Naive thymus-derived CD4-positive, alpha-beta T cell (primary cell): ENCODE data around the gene CRHR2. TPM values are rescaled to one million over a fixed set of nuclear protein-coding genes. Genes with fewer than 3 reads are reported as not detected.

Experiments
- ATAC-seq: fragments of 150-1000 bp; cut with Tn5 transposase; 2 replicates; pipeline ENCODE4 v1.10.0; 2021; ENCODE audit warnings: mild to moderate bottlenecking, moderate library complexity
- CTCF ChIA-PET: fragments of 350-600 bp; sonication (Branson Sonifier 250); formaldehyde crosslinking; loops from one replicate; lab custom pipeline; 2021; ENCODE audit warnings: antibody characterized with exemption; lab: Charles Lee
- POLR2A ChIA-PET: fragments of 350-600 bp; sonication (Branson Sonifier 250); formaldehyde crosslinking; loops from one replicate; lab custom pipeline; 2021; ENCODE audit warnings: antibody characterized with exemption, inconsistent platforms; lab: Charles Lee
- DNase-seq, 9 donors: peaks; one replicate each; pipeline versions ENCODE4 v3.0.0 to v3.0.0-alpha.2; 2020 to 2022; ENCODE audit warnings: mixed read lengths in 1 of 9
- H3K27ac ChIP-seq: one replicate; pipeline ENCODE4 v1.7.0; 2013; ENCODE audit warnings: mild to moderate bottlenecking, low read depth, low read length, moderate library complexity
- H3K27me3 ChIP-seq, 2 donors: one replicate each; pipeline ENCODE4 v1.7.0; 2013; ENCODE audit warnings: low read length in 2 of 2, mild to moderate bottlenecking in 2 of 2, moderate library complexity in 2 of 2; ENCODE audit not compliant: control insufficient read depth in 2 of 2, insufficient read depth in 2 of 2
- H3K36me3 ChIP-seq, 3 experiments: 1 replicate in 2 of 3; 2 replicates in 1 of 3; pipeline ENCODE4 v1.7.0; 2013; ENCODE audit warnings: low read length in 3 of 3, mild to moderate bottlenecking in 3 of 3, moderate library complexity in 1 of 3; ENCODE audit not compliant: insufficient read depth in 3 of 3, control insufficient read depth in 2 of 3
- H3K4me1 ChIP-seq, 2 donors: one replicate each; pipeline ENCODE4 v1.7.0; 2013; ENCODE audit warnings: low read length in 2 of 2, mild to moderate bottlenecking in 2 of 2, moderate library complexity in 1 of 2; ENCODE audit not compliant: control insufficient read depth in 2 of 2, insufficient read depth in 2 of 2
- H3K4me3 ChIP-seq: 2 replicates; pipeline ENCODE4 v1.7.0; 2013; ENCODE audit warnings: mild to moderate bottlenecking, low read length
- H3K9me3 ChIP-seq, 3 experiments: 1 replicate in 2 of 3; 2 replicates in 1 of 3; pipeline ENCODE4 v1.7.0; 2013; ENCODE audit warnings: low read length in 3 of 3; ENCODE audit not compliant: control insufficient read depth in 2 of 3
- H3K27ac Mint-ChIP-seq, 9 donors: one replicate each; pipeline ENCODE4 v1.8.0; 2020 to 2022; ENCODE audit warnings: mixed read lengths in 9 of 9, mild to moderate bottlenecking in 8 of 9, moderate library complexity in 5 of 9, inconsistent platforms in 2 of 9
- H3K27me3 Mint-ChIP-seq, 5 donors: one replicate each; pipeline ENCODE4 v1.8.0; 2021 to 2022; ENCODE audit warnings: mixed read lengths in 5 of 5, mild to moderate bottlenecking in 1 of 5
- H3K36me3 Mint-ChIP-seq, 5 donors: one replicate each; pipeline ENCODE4 v1.8.0; 2020 to 2022; ENCODE audit warnings: mixed read lengths in 5 of 5, mild to moderate bottlenecking in 3 of 5, inconsistent platforms in 1 of 5
- H3K4me1 Mint-ChIP-seq, 7 donors: one replicate each; pipeline ENCODE4 v1.8.0; 2020 to 2022; ENCODE audit warnings: mixed read lengths in 7 of 7, mild to moderate bottlenecking in 3 of 7, inconsistent platforms in 1 of 7
- H3K4me3 Mint-ChIP-seq, 10 donors: one replicate each; pipeline ENCODE4 v1.8.0; 2020 to 2022; ENCODE audit warnings: mild to moderate bottlenecking in 10 of 10, mixed read lengths in 10 of 10, moderate library complexity in 6 of 10, inconsistent platforms in 2 of 10
- H3K9me3 Mint-ChIP-seq, 11 donors: one replicate each; pipeline ENCODE4 v1.8.0; 2020 to 2022; ENCODE audit warnings: mixed read lengths in 11 of 11, mild to moderate bottlenecking in 4 of 11, inconsistent platforms in 1 of 11, moderate library complexity in 1 of 11
- intact Hi-C, 2 donors: fragments of 100-400 bp; cut with micrococcal nuclease; formaldehyde crosslinking; loops; one replicate each; pipeline ENCODE4 v1.15.1; 2023
- polyA plus RNA-seq, 2 donors: library from polyadenylated mRNA; unstranded; fragments of 300-500 nt; fragmentation: Illumina TruSeq; gene quantifications; one replicate each; pipeline ENCODE4 v1.2.3, GENCODE V29; 2021
- total RNA-seq, 6 experiments: library from RNA in 5 of 6; stranded (reverse) in 5 of 6; gene quantifications; 1 replicate in 5 of 6; 2 replicates in 1 of 6; pipeline ENCODE4 v1.2.3 and lab custom pipeline; 2021 to 2026

CRHR2 gene
- total and polyA plus RNA-seq, 7 experiments from 2014 or later = not detected

DNA sequence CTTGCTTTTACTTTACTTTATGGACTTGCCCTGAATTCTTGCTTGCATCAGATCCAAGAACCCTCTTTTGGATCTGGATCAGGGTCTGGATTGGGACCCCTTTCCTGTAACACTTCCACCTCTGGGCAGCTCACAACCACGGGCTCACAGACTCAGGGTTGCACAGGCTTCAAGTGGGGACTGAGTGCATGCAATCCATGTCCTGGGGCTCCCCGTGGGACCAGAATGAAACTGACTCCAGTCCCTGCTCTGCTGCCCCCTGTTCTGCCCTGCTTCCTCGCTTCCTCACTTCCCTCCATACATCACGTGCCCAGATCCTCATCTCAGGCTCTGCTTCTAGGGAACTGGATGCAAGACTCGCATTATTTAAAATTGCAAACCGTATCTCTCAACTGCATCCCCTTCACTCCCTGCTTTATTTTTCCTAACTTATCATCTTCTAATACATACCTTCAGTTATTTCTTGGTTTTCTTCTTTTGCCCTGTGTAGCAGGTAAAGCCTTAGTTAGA is 46.4 kb upstream of the CRHR2 start:
- peaks cover 4 to 9% (median 5%) of the 10 kb centered on the region in 5 donors for H3K36me3 Mint-ChIP-seq
- intact Hi-C loops = loop anchor here in 1 of 2 donors (5.0 kb wide), 1 partner anchor 701 kb away; the partner anchor contains the start of genes FKBP14 and PLEKHA8
- no peaks in the 10 kb centered on the region for H3K27me3 Mint-ChIP-seq
- H3K36me3 ChIP-seq = no peaks in the 10 kb centered on the region
- peaks cover 0 to 1% (median 0%) of the 10 kb centered on the region in 11 donors for H3K9me3 Mint-ChIP-seq
- no peak for ATAC-seq
- no peaks in the 10 kb centered on the region for H3K9me3 ChIP-seq
- no peak for DNase-seq
- H3K4me3 Mint-ChIP-seq = peak overlapping the region in 8 of 10 donors; percentile 1 to 89 (median 61)
- peak overlapping the region; percentile 64 to 95 (median 90) for H3K27ac Mint-ChIP-seq
- H3K4me1 ChIP-seq = peaks cover 24 to 52% of the 10 kb centered on the region in 2 donors
- H3K27ac ChIP-seq = peak overlapping the region; percentile 17
- H3K27me3 ChIP-seq = no peaks in the 10 kb centered on the region
- ChIA-PET POLR2A (interaction anchor here (2.7 to 6.5 kb wide), 2 partner anchors 7 to 11 kb away, joined by 19 to 126 read pairs; no protein-coding TSS in a partner anchor), CTCF (interaction anchor here (0.8 to 8.2 kb wide), 2 partner anchors 10 to 406 kb away, joined by 4 to 158 read pairs; no protein-coding TSS in a partner anchor)
- peaks cover 47 to 88% (median 80%) of the 10 kb centered on the region in 7 donors for H3K4me1 Mint-ChIP-seq
- H3K4me3 ChIP-seq = no peak overlapping the region

DNA sequence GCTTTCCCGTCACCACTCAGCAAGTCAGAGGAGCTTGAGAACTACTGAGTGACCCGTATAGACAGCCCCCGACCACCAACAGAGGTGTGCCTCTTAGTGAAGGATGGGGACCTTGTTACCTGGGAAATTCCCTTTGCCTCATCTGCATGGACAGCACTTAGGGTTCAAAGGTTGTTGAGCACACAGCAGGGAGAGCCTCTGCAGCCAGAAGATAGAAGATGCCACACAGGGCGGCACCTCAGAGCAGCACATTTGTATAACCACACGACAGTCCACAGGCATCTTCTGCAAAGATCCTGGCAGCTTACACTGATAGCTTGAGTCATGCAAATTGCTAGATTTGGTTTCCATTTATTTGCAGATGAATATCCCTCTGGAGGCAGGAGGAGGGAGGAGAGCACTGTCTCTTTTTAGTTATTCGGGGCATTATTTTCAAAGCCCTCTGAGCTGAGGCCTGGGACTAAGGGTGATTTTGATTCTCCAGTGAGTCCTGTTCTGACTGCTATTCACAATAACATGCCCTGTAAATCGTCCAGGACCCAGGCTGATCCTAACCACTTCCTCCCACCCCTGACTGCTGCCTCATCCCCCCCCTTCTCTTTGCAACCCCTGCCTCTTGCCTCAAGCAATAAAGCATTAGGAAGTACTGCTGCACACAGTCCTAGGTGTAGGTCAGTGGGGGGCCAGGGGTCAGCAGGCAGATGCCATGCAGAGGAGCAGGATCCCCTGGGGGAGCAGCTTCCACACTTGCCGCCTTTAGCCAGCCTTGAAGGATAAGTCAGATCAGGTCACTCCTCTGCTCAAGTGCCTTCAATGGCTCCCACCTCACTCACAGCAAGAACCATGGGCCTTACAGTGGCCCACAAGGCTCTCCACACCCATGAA is 45.0 kb upstream of the CRHR2 start:
- Histone ChIP-seq H3K4me1 (peaks cover 24 to 52% of the 10 kb centered on the region in 2 donors), H3K27ac (peak overlapping the region; percentile 67), H3K36me3 (no peaks in the 10 kb centered on the region), H3K27me3 (no peaks in the 10 kb centered on the region), H3K4me3 (peak overlapping the region; percentile 86), H3K9me3 (no peaks in the 10 kb centered on the region)
- intact Hi-C loops = loop anchor here (1.0 to 5.0 kb wide), 11 partner anchors 11 to 1767 kb away; partner anchors contain the start of genes GARS1 (in 2 of the 2), MINDY4 (in 2 of the 2), AVL9 (in 1 of the 2) and CRHR2 (in 1 of the 2)
- ChIA-PET CTCF (interaction anchor here (0.8 to 8.2 kb wide), 10 partner anchors 12 to 570 kb away, joined by 3 to 158 read pairs (median 3); partner anchors contain the start of gene NOD1), POLR2A (interaction anchor here (0.7 to 6.5 kb wide), 9 partner anchors 9 to 157 kb away, joined by 3 to 126 read pairs (median 4); no protein-coding TSS in a partner anchor)
- ATAC-seq (peak; percentile 93), DNase-seq (peak in 8 of 9 donors; percentile 30 to 86 (median 81))
- Mint-ChIP-seq H3K36me3 (peaks cover 4 to 9% (median 8%) of the 10 kb centered on the region in 5 donors), H3K9me3 (peaks cover 0 to 3% (median 0%) of the 10 kb centered on the region in 11 donors), H3K4me3 (peak overlapping the region; percentile 76 to 91 (median 90)), H3K27me3 (no peaks in the 10 kb centered on the region), H3K27ac (peak overlapping the region; percentile 86 to 96 (median 91)), H3K4me1 (peaks cover 46 to 79% (median 77%) of the 10 kb centered on the region in 7 donors)

DNA sequence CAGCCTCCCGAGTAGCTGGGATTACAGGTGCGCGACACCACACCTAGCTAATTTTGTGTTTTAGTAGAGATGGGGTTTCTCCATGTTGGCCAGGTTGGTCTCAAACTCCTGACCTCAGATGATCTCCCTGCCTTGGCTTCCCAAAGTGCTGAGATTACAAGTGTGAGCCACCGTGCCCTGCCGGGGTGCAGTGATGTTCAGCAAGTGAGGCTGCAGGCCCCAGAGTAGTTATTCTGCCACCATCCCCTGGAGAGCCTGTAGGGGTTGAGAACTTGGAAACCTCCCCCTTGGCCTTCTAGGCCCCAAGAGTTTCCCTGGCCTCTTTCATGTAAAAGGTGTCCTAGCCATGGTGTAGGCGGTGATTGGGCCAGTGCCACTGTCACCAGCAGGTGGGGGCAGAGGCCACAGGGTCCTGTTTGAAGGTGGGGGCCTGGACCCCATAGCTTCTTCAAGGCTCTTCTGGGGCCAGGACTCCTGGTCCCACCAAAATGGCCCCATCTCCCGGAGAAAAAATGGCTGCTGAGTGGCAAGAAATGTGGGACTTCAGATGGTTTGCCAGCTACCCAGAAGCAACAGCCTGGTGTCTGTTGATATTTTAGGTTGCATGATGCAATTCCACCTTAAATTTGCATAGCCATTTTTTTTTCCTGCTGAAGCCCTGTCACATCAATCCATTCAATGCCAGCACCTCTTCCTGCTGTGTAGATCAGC is 44.2 kb upstream of the CRHR2 start:
- Histone ChIP-seq H3K27ac (peak overlapping the region; percentile 67), H3K9me3 (no peaks in the 10 kb centered on the region), H3K4me1 (peaks cover 24 to 49% of the 10 kb centered on the region in 2 donors), H3K36me3 (no peaks in the 10 kb centered on the region), H3K4me3 (peak overlapping the region; percentile 86), H3K27me3 (no peaks in the 10 kb centered on the region)
- peaks cover 4 to 9% (median 8%) of the 10 kb centered on the region in 5 donors for H3K36me3 Mint-ChIP-seq
- CTCF ChIA-PET = interaction anchor here (0.7 to 8.2 kb wide), 11 partner anchors 13 to 558 kb away, joined by 3 to 158 read pairs (median 3); partner anchors contain the start of gene NOD1
- no peaks in the 10 kb centered on the region for H3K27me3 Mint-ChIP-seq
- H3K4me1 Mint-ChIP-seq = peaks cover 42 to 71% (median 69%) of the 10 kb centered on the region in 7 donors
- peaks cover 0 to 3% (median 0%) of the 10 kb centered on the region in 11 donors for H3K9me3 Mint-ChIP-seq
- peak in 4 of 9 donors; percentile 38 to 53 (median 43) for DNase-seq
- POLR2A ChIA-PET = interaction anchor here (0.6 to 6.5 kb wide), 8 partner anchors 8 to 156 kb away, joined by 3 to 126 read pairs (median 5); no protein-coding TSS in a partner anchor
- peak overlapping the region; percentile 76 to 91 (median 90) for H3K4me3 Mint-ChIP-seq
- peak overlapping the region; percentile 86 to 96 (median 91) for H3K27ac Mint-ChIP-seq
- intact Hi-C loops = loop anchor here (1.0 to 5.0 kb wide), 11 partner anchors 12 to 1768 kb away; partner anchors contain the start of genes GARS1 (in 2 of the 2), MINDY4 (in 2 of the 2), AVL9 (in 1 of the 2) and CRHR2 (in 1 of the 2)
- peak; percentile 31 for ATAC-seq

DNA sequence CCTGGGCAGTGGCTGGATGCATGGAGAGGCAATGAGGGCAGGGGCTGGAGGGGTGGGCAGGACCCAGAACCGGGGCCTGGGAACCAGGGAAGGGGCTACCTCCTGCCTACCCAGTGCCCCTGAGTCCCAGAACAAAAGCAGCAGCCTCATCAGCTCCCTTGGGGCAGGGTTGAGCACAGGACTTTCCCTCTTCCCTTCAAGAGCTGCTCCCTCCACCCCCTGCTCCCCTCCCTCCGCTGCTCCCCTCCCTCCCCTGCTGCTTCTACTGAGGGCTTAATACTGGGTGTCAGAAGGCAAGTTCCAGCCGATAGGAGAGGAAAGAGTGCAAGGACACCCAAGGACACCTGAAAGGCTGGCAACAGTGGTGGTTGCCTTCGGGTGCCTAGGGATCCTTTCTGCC is 41.5 kb upstream of the CRHR2 start:
- Mint-ChIP-seq H3K4me3 (no peak overlapping the region), H3K27me3 (no peaks in the 10 kb centered on the region), H3K27ac (no peak overlapping the region), H3K4me1 (peaks cover 29 to 54% (median 46%) of the 10 kb centered on the region in 7 donors), H3K9me3 (peaks cover 0 to 21% (median 14%) of the 10 kb centered on the region in 11 donors), H3K36me3 (peaks cover 19 to 35% (median 30%) of the 10 kb centered on the region in 5 donors)
- no peak for ATAC-seq
- H3K4me3 ChIP-seq = no peak overlapping the region
- no peak for DNase-seq
- POLR2A ChIA-PET = no interaction called here
- H3K4me1 ChIP-seq = peaks cover 24 to 27% of the 10 kb centered on the region in 2 donors
- intact Hi-C loops = no loop called here
- peaks cover 0 to 9% (median 0%) of the 10 kb centered on the region in 3 experiments for H3K9me3 ChIP-seq
- no peak overlapping the region for H3K27ac ChIP-seq
- H3K27me3 ChIP-seq = no peaks in the 10 kb centered on the region
- CTCF ChIA-PET = interaction anchor here (1.2 to 8.2 kb wide), 2 partner anchors 15 to 18 kb away, joined by 3 to 158 read pairs; no protein-coding TSS in a partner anchor
- peaks cover 0 to 8% (median 0%) of the 10 kb centered on the region in 3 experiments for H3K36me3 ChIP-seq

DNA sequence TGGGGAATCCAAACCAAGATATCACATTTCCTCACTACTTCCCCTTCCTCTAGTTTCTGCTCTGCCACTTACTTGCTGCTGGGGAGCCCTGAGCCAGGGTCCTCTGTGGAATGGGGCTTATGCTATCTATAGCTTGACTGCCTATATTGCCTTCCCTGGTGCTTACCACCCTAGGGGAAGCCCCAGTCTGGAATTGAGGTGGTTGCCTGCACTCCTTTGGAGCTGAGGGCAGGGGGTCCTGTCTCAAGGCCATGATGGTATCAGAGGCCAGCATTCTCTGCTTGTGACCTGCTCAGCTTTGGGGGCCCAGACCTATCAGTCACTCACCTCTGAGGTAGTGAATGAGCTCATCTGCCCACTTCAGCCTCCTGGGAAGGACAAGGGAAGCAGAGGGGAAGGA is 40.4 kb upstream of the CRHR2 start:
- H3K27me3 Mint-ChIP-seq = no peaks in the 10 kb centered on the region
- CTCF ChIA-PET = interaction anchor here (1.2 to 1.7 kb wide), 2 partner anchors 16 to 19 kb away, joined by 3 to 9 read pairs; no protein-coding TSS in a partner anchor
- no peak overlapping the region for H3K27ac ChIP-seq

More for the DNA sequence above, 40.4 kb upstream of the CRHR2 start:
- peaks cover 13 to 17% of the 10 kb centered on the region in 2 donors for H3K4me1 ChIP-seq
- intact Hi-C loops = no loop called here
- H3K9me3 ChIP-seq = peaks cover 0 to 18% (median 0%) of the 10 kb centered on the region in 3 experiments
- Mint-ChIP-seq H3K4me3 (no peak overlapping the region), H3K4me1 (peaks cover 19 to 43% (median 35%) of the 10 kb centered on the region in 7 donors), H3K9me3 (peaks cover 9 to 32% (median 24%) of the 10 kb centered on the region in 11 donors), H3K27ac (peak overlapping the region in 2 of 9 donors; percentile 1 to 5), H3K36me3 (peaks cover 30 to 46% (median 41%) of the 10 kb centered on the region in 5 donors)
- DNase-seq (no peak), ATAC-seq (no peak)
- POLR2A ChIA-PET = no interaction called here
- no peaks in the 10 kb centered on the region for H3K27me3 ChIP-seq
- H3K36me3 ChIP-seq = peaks cover 0 to 17% (median 0%) of the 10 kb centered on the region in 3 experiments
- no peak overlapping the region for H3K4me3 ChIP-seq
